GM19025 (cell line): ENCODE measurements around the gene ENPP4.
"Not testable (repeated sequence)": the region's sequence is repeated elsewhere in the genome, so short reads cannot be mapped to it uniquely, and the experiment has no call there.

ENCODE experiments used
- ATAC-seq: cut with Tn5 transposase; IDR thresholded peaks from one replicate; pipeline ENCODE4 v1.9.1; 2021; ENCODE audit warnings: mild to moderate bottlenecking, low read depth, moderate library complexity; ENCODE audit not compliant: unreplicated experiment

ENPP4 gene

DNA sequence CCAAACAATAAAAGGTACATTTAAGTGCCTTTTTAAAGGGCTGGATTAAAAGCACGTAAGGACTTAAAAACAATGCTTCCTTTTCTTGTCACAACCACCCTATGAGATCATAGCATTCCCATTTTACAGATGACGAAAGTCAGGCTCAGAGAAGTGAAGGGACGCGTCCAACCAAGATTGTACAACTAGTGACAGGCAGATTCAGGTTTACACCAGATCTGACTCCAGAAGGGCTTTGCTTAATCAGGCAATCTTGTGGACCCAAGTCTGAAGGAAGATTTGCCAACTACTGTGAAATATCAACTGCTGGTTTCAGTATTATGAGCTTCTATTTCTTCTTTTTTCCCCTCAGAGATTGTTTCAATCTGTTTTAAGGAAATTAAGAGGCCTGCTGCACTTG lies 877 bp downstream of the ENPP4 start:
- ATAC-seq = no peak

DNA sequence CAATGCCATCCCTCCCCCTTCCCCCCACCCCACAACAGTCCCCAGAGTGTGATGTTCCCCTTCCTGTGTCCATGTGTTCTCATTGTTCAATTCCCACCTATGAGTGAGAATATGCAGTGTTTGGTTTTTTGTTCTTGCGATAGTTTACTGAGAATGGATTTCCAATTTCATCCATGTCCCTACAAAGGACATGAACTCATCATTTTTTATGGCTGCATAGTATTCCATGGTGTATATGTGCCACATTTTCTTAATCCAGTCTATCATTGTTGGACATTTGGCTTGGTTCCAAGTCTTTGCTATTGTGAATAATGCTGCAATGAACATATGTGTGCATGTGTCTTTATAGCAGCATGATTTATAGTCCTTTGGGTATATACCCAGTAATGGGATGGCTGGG lies 1.5 kb downstream of the ENPP4 start:
- ATAC-seq = not testable (repeated sequence)

DNA sequence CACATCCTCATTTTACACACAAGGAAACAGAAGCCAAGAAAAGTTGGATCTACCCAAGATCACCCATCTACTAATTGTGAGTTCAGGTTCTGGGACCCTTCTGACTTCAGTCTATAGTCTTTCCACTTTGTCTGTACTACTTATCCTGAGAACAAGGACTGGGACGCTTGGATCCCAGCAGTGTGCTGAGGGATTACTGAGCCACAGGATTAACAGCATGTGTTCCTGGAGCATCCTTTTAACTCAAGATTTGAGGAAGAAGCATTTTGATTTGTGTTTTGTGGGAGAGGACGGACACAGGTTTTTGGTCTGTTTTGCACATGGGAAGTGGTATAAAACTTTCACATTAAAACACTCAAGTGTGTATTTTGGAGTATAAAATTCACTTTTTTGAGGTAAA lies 4.4 kb downstream of the ENPP4 start:
- ATAC-seq = no peak

DNA sequence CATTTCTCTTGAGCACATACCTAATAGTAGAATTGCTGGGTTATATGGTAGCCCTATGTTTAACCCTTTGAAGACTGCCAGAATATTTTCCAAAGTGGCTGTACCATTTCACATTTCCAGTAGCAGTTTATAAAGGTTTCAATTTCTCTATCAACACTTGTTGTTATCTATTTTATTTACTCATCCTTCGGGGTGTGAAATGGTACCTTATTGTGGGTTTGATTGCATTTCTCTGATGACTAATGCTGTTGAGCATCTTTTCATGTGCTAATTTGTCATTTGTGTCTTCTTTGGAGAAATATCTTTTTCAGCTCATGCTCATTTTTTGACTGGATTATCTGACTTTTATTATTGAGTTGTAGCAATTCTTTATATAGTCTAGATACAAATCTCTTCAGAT lies 5.4 kb downstream of the ENPP4 start:
- no peak for ATAC-seq

DNA sequence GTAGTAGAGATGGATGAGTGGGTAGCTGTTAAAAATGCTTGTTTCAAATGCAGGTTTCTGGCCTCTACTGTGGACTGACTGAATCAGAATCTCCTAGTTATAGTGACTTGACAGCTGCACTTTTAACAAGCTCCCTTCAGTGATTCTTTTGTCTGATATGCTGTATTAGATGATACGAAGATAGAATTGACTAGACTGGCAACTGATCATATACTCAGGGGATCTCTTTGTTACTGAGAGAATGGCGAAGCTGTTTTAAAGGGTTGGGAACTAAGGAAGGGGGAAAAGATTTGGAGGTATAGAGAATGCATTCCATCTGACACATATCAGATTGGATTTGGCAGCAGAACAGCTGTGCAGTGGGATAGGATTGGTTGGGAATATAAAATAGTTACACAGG lies 7.0 kb downstream of the ENPP4 start:
- ATAC-seq = no peak

DNA sequence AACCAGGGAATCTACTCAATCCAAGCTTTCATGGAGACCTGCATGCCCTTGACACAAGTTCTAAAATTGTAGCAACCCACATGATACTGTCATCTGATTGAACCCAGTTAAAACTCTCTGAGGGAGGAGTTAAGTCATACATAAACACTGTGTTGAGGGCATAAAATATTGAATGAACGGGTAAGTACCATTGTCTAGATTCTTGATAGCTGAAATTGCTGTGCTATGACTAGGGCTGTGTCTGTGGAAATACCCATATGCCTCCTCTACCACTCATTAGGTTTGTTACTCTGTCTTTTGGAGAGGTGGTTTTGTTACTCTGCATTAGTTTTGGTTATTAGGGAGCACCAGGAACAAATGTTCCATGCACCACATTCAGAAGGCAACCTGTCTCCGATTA lies 7.6 kb downstream of the ENPP4 start:
- no peak for ATAC-seq

DNA sequence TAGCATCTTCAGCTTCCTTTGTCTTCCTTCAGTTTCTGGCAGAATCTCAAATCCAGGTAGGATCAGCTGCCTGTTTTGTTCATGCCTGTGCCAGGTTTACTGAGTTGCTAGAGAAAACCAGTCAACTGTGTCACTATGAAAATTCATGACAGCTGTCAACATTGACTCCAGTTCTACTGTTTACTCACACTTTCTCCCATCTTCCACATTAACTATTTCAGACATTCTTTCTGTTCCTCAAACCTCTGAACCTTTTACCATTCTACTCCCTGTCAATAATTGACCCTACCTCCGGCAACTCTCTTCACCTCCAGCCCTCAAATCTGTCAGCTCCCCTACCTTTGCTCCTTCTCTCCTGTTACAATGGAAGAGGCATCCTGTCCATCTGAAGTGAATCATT lies 8.5 kb downstream of the ENPP4 start:
- peak; percentile 89 for ATAC-seq

DNA sequence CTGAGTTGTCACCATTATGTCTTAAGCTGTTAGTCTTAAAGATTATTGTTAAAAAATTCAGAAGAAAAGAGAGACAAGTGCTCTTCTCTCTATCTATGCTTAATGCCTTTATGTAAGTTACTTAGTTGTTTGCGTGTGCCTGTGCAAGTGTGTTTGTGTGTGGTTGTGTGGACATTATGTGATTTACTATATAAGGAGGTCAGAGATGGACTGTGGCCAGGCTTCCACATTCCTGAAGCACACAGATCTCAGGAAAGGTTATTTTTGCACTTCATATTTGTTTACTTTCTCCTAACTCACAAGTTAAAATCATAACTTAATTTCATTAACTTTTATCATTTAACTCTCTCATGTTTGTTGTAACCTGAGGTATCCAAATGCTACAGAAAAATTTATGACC lies 14.5 kb downstream of the ENPP4 start:
- ATAC-seq = no peak

DNA sequence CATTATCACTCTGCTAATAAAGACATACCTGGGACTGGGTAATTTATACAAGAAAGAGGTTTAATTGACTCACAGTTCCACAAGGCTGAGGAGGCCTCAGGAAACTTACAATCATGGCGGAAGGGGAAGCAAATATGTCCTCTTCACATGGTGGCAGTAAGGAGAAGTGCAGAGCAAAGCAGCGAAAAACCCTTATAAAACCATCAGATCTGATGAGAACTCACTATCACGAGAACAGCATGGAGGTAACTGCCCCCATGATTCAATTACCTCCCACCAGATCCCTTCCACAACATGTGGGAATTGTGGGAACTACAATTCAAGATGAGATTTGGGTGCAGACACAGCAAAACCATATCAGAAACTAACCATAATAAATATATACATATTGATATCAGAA lies 19.3 kb downstream of the ENPP4 start:
- not testable (repeated sequence) for ATAC-seq

DNA sequence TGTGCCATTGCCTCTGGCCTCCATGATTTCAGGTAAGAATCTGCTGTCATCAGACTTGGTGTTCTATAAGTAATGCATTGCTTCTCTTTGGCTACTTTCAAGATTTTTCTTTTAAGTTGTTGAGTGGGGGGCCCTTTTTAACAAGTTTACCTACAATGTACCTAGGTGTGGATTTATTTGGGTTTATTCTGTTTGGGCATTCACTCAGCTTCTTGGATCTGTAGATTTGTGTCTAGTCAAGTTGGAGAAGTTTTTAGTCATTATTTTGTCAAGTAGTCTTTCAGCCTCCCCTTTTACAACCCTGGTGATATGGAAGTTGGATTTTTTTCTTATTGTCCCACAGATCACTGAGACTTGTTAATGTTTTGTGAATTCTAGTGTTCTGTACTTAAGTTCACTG lies 26.9 kb downstream of the ENPP4 start:
- no peak for ATAC-seq

DNA sequence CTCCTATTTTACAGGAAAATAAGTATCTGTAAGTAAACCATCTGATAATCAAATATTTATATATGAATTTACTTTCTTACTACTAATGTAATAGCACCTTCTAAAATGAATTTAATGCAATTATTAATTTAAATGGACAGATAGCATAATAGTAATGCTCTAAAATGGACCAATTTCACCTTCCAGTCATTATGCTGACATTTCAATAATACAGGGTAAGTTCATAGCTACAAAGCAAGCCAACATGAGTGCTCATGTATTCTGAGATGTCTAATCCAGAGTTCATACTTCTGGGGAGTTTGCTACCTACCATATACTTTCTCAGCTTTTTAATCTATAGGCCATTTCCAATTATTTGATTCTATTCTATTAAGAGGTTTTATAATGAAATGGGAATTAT lies 29.4 kb downstream of the ENPP4 start:
- ATAC-seq = no peak

DNA sequence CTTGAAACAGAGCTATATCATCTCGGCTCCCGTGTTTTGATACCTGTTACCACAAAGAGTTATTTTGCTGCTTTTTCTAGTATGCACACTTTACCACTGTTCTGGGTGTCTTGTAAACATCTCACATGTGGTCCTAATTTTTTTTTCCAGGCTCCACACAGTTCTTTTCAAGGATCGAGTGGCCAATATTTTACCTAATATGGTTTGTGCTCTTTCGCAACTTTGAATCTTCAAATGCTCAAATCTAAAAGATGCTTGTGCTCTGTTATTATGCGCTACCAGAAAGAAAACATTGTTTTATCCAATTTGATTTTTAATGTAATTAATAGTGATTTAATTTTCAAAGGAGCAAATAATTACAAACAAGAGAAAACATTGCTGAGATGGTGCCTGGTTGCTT lies 30.3 kb downstream of the ENPP4 start:
- no peak for ATAC-seq

DNA sequence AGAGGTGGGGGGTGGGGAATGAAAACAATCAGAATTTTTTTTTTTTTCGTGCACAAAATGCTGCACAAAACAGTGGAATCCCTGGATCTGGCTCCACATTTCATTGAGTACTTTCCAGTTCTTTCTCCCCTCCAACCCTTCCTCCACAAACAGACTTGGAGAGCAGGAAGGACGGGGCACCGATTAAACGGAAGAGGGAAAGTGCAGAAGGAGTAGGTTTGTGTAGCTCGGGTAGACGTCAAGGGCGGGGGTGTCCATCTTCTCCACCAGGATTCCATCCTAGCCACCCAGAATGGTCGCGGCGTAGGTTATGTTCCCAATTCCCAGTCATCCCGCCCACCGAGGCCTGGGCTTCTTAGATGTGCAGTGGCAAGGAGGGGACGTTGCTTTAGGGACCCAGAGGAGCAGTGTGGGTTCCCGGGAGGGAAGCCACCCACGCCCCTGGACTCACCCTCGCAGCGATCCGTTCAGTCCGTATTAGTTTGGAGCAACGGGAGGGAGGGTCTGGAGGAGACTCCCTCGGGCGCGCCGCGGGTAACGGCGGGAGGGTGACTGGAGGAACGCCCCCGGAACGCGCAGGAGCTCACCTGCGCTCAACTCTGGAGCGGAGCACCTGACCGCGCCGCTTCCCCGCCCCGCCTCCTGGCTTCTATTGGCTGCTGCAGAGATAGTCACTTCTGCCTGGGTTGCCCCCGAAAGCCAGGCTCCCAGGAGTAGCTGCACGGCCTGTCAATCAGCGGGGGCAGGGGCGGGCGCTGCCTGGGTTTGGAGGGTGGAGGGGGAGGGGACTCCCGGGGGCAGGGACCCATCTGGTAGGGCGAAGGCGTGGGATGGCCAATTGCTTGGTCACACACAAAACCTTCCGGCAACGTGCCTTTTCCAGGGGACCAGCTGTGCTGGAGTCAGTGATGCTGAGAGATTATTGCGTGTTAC lies 40.8 kb downstream of the ENPP4 start, which contains the start of gene ENPP5:
Gene ENPP5, minus strand, starts transcription at position 624 of the 933 bp plus-strand sequence. CDS start 2,718 bp downstream, outside the sequence.
- ATAC-seq = peak; percentile 79

DNA sequence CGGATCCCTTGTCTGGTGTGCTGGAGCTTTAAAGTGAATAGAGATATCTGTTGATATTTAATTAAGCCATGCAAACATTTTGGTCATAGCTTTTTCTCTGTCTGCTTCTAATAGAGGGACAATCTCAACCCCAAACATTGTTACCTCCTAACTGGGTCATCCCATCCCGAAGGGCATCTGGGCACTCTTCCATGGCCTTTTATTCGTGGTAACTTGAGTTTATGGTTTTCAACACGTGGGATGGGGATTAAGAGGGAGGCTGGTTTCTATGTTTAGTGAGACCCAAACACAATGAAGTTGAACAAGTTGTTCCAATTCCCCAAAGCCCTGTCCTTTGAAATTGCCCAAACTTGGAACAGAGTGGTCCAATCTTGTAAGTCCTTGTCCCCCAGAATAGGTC lies 42.4 kb downstream of the ENPP4 start:
- no peak for ATAC-seq

DNA sequence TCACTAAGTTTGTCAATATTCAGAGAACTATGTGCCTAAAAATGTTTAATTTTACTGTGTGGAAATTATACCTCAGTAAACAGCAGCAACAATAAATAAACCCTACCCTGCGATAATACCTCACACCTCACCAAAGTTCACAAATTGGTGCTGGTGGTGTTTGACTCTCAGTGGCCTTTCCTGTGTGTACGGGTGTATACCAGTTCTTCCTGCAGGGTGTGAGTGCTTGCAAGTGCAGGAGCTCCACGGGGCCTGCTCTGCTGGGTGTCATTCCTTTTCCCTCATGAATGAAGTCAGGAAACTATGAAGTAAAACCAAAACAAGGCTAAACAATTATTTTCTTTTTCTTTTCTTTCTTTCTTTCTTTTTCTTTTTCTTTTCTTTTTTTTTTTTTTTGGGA lies 45.1 kb downstream of the ENPP4 start:
- ATAC-seq = no peak

DNA sequence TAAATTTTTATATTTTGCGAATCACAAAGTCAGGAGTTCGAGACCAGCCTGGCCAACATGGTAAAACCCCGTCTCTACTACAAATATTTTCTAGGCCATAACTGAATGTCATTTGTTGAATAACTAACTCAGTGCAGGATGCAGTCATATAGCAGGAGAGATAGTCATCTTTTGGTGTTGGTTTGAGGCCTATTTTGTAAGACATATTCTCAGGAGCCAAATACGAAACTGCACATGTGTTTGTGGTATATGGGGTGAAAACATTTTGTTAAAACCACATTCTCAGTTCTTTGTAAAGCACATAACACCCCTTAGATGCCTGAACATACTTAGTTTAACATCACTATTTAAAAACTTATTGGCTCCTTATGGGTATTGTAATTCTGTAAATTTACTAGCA lies 45.7 kb downstream of the ENPP4 start:
- ATAC-seq = peak; percentile 72

DNA sequence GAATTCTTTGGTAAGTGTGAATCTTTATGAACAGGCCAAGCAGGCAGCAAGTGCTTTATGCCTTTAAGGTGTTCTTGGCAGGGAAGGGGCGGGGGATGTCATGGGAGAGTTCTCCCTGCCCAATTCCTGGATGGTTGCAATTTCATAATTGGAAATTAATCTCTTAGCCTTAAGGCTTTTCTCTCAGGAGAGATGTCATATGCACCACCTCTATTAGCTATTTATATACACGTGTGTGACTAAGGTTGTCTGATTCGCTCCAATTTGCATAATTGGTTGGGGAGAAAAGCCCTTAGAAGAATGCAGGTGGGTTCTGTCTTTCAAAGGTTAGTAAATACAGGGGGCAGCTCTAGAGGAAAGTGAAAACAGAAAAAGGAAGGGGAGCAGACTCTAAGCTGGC lies 46.2 kb downstream of the ENPP4 start:
- no peak for ATAC-seq

DNA sequence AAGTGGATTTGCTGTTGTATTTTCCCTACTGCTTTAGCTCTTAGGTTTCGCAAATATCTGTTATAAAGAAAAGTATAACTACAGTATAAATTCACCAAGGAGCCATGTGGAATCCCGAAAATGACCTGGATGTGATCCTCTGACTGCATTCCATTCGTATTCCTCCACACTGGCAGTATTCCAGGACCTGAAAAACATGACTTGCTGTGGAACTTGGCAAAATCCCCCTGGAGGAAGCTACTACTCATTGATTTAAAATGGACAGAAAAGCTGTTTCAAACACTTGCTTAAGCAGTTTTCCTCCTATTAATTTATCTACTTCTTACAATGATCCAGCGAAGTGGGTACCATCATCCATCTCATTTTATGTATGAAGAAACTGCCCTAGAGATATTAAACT lies 54.3 kb downstream of the ENPP4 start:
- no peak for ATAC-seq

DNA sequence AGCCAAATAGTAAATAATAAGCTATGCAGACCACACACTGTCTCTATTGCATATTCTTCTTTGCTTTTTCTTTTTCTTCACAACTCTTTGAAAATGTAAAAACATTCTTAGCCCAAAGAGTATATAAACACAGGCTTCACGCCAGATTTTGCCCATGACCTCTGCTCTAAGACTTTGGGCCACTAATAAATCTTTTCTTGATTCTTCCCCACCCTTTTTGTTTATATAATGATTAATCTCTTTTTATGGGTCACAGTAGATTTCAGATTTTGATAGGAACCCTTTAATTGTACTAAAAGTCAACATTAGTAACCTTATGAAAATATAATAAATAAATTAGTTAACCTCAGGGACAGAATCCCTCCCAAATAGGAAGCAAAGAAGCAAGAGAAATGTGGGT lies 56.8 kb downstream of the ENPP4 start:
- no peak for ATAC-seq

DNA sequence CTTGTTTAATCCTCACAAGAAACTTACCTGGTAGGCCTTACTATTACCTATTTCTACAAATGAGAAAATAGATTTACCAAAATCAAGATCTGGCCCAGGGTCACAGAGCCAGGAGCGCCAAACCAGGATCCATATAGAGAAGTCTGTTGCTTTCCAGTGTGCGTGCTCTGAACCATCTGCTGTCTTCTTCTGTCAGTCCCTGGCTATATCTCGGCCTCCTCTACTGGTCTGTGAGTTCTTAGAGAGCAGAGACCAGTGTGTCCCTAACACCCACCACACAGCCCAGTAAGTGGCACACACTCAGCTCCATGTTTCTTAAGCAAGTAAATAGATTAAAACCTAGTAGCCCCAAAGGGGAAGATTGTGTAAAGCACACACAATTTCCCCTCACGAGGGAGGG lies 59.9 kb downstream of the ENPP4 start:
- ATAC-seq = no peak

DNA sequence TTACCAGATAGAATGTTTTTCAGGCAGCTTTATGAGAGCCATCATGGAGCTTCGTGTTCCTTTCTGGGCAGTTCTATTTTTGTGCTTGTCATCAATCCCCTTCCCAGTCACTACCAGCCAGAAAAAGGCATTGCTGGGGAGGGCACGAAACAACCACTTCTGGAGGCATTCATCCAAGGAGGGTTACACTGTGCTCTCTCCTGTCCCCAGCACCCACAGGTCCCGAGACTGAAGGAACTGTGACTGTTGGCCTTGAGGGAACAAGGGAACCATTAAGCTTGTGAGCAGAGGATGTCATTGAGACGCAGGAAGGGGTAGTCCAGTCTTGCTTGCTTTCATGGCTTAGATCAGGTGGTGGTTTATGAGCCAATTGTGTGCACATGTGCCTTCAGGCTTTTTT lies 61.1 kb downstream of the ENPP4 start:
- no peak for ATAC-seq

DNA sequence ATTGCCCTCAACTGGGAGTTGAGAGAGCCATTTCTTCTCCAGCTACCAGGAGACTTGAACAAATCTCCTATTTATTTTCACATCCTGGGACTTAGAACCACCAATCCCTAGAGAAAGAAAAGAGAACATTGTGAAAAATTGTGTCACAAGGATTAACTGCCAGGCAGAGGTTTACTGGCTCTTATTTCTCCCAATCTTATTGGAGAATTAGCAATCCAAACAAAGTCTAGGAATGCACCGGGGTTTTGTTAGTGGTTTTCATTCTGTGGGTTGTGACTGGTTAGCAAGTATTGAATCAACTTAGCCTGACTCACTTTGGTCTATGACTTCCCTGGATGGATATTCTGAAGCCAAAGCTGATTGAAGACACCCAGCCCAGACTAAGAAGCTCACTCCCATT lies 62.2 kb downstream of the ENPP4 start:
- no peak for ATAC-seq
